Liver (tissue), 9 donors: ENCODE data around the gene CALU. TPM values are rescaled to one million over a fixed set of nuclear protein-coding genes. Genes with fewer than 3 reads are reported as not detected.

Experiments used
- DNase-seq: peaks from one replicate; pipeline ENCODE4 v3.0.0-alpha.2; 2017; ENCODE audit warnings: low spot score
- H3K27ac ChIP-seq, 2 donors: one replicate each; pipeline ENCODE4 v1.7.0; 2013; ENCODE audit warnings: inconsistent platforms in 2 of 2, low read length in 2 of 2, control low read depth in 1 of 2, low read depth in 1 of 2, mild to moderate bottlenecking in 1 of 2
- H3K27me3 ChIP-seq, 4 donors: one replicate each; pipeline versions ENCODE4 v1.6.1 to v1.7.0; 2013; ENCODE audit warnings: low read length in 3 of 4, inconsistent platforms in 1 of 4, mild to moderate bottlenecking in 1 of 4, moderate library complexity in 1 of 4; ENCODE audit not compliant: control insufficient read depth in 4 of 4, insufficient read depth in 4 of 4
- H3K36me3 ChIP-seq, 4 donors: one replicate each; pipeline versions ENCODE4 v1.6.1 to v1.7.0; 2013; ENCODE audit warnings: low read length in 3 of 4, mild to moderate bottlenecking in 3 of 4, low read depth in 1 of 4, moderate library complexity in 1 of 4; ENCODE audit not compliant: control insufficient read depth in 4 of 4, insufficient read depth in 3 of 4
- H3K4me1 ChIP-seq, 4 donors: one replicate each; pipeline versions ENCODE4 v1.6.1 to v1.7.0; 2013; ENCODE audit warnings: low read length in 3 of 4, mild to moderate bottlenecking in 3 of 4, moderate library complexity in 1 of 4; ENCODE audit not compliant: control insufficient read depth in 4 of 4, insufficient read depth in 4 of 4
- H3K4me3 ChIP-seq, 3 donors: one replicate each; pipeline versions ENCODE4 v1.6.1 to v1.7.0; 2013; ENCODE audit warnings: low read length in 3 of 3, control low read depth in 1 of 3, low read depth in 1 of 3, mild to moderate bottlenecking in 1 of 3
- H3K9ac ChIP-seq, 2 donors: one replicate each; pipeline ENCODE4 v1.7.0; 2013; ENCODE audit warnings: low read length in 2 of 2, mild to moderate bottlenecking in 2 of 2, moderate library complexity in 2 of 2, control low read depth in 1 of 2, low read depth in 1 of 2
- H3K9me3 ChIP-seq, 4 donors: one replicate each; pipeline versions ENCODE4 v1.6.1 to v1.7.0; 2013; ENCODE audit warnings: low read length in 3 of 4; ENCODE audit not compliant: control insufficient read depth in 4 of 4
- ATF3 ChIP-seq: IDR thresholded peaks from 2 replicates; pipeline ENCODE4 v1.6.1; 2016; ENCODE audit warnings: antibody characterized with exemption
- CTCF ChIP-seq: fragments of 150-350 bp; IDR thresholded peaks from 2 replicates; pipeline ENCODE4 v1.5.1; 2017; ENCODE audit warnings: improper control_type of control experiment, low read depth, low read length; ENCODE audit not compliant: missing input control
- EGR1 ChIP-seq, 2 donors: IDR thresholded peaks; 2 replicates each; pipeline ENCODE4 v1.6.1; 2016 to 2018; ENCODE audit warnings: antibody characterized with exemption in 2 of 2, low read depth in 2 of 2
- FOXA1 ChIP-seq: IDR thresholded peaks from 2 replicates; pipeline ENCODE4 v1.6.1; 2016; ENCODE audit warnings: antibody characterized with exemption
- FOXA2 ChIP-seq: IDR thresholded peaks from 2 replicates; pipeline ENCODE4 v1.6.1; 2016; ENCODE audit warnings: antibody characterized with exemption
- GABPA ChIP-seq, 2 donors: IDR thresholded peaks in 1 of 2; conservative IDR thresholded peaks in 1 of 2; 2 replicates each; pipeline ENCODE4 v1.6.1; 2016; ENCODE audit warnings: antibody characterized with exemption in 2 of 2, mild to moderate bottlenecking in 1 of 2, moderate library complexity in 1 of 2
- HNF4A ChIP-seq, 2 donors: conservative IDR thresholded peaks; 2 replicates each; pipeline ENCODE4 v1.6.1; 2016; ENCODE audit warnings: antibody characterized with exemption in 2 of 2, mild to moderate bottlenecking in 2 of 2
- HNF4G ChIP-seq: IDR thresholded peaks from 2 replicates; pipeline ENCODE4 v1.6.1; 2016; ENCODE audit warnings: antibody characterized with exemption
- NR2F2 ChIP-seq: IDR thresholded peaks from 2 replicates; pipeline ENCODE4 v1.6.1; 2016; ENCODE audit warnings: antibody characterized with exemption
- RAD21 ChIP-seq, 2 donors: IDR thresholded peaks; 2 replicates each; pipeline ENCODE4 v1.6.1; 2016; ENCODE audit warnings: antibody characterized with exemption in 2 of 2, mild to moderate bottlenecking in 2 of 2
- RXRA ChIP-seq, 2 donors: IDR thresholded peaks; 2 replicates each; pipeline ENCODE4 v1.6.1; 2017 to 2018; ENCODE audit warnings: antibody characterized with exemption in 2 of 2, mild to moderate bottlenecking in 1 of 2
- SP1 ChIP-seq: IDR thresholded peaks from 2 replicates; pipeline ENCODE4 v1.6.1; 2018; ENCODE audit warnings: antibody characterized with exemption, mild to moderate bottlenecking
- TAF1 ChIP-seq: conservative IDR thresholded peaks from 2 replicates; pipeline ENCODE4 v1.6.1; 2016; ENCODE audit warnings: antibody characterized with exemption, mild to moderate bottlenecking
- YY1 ChIP-seq: IDR thresholded peaks from 2 replicates; pipeline ENCODE4 v1.6.1; 2016; ENCODE audit warnings: antibody characterized with exemption, mild to moderate bottlenecking
- ZBTB33 ChIP-seq: IDR thresholded peaks from 2 replicates; pipeline ENCODE4 v1.6.1; 2016; ENCODE audit warnings: antibody characterized with exemption
- WGBS: extraction: QIAGEN DNeasy Blood & Tissue Kit; methylation state at CpG from one replicate; pipeline ENCODE4 v1.1.7; 2013; 5-methylcytosine and 5-hydroxymethylcytosine counted together
- polyA plus RNA-seq, 2 donors: library from polyadenylated mRNA; stranded (reverse) in 1 of 2; unstranded in 1 of 2; fragments of 200-250 nt in 1 of 2; fragments of >200 nt in 1 of 2; fragmentation: Nextera tagmentation in 1 of 2; extraction: Ambion mirVana in 1 of 2; gene quantifications; one replicate each; pipeline versions ENCODE4 v1.2.1 to v1.2.3, GENCODE V29; 2013 to 2015
- total RNA-seq, 2 donors: library from RNA; depleted of rRNA; stranded (reverse); fragments of >200 nt; gene quantifications; one replicate each; pipeline ENCODE4 v1.2.3, GENCODE V29; 2014
- TF ChIP-seq, protein P1 (sequence below): IDR thresholded peaks from 2 replicates; pipeline ENCODE4 v1.6.1; 2016; ENCODE audit warnings: antibody characterized with exemption, mild to moderate bottlenecking
- donor health status: healthy.
- donor health status: healthy.
- donor health status: healthy.
- donor health status: healthy.
- donor health status: healthy.

The CALU gene
- total and polyA plus RNA-seq, 4 donors, result 37.1 to 57.9 (median 42.5) TPM

DNA sequence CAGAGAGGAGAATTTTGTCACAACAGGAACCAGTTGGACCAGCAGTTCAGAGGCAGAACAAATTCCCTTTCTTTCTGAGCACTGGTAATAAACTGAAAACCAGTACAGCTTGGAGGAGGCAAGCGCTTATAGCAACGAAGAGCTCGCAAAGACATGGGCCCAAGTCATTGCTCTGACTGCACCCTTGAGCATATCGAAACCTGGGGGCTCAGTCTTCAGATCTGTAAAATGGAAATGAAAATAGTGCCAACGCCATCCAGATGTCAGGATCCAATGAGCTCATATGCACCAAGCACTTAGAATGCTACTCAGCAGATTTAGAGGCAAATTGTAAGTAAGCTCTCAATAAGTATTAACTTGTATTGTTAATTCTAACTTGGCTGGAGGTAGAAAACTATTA is 14.4 kb upstream of the CALU start (continued):
- TF ChIP-seq NR2F2, result no peak
- no peak for TF ChIP-seq CTCF

- H3K4me3 ChIP-seq, result no peak overlapping the region
- no peak overlapping the region for H3K27ac ChIP-seq
- H3K27me3 ChIP-seq, result no peaks in the 10 kb centered on the region
- DNase-seq, result no peak
- 90% methylated on average over 2 of the region's 2 CpGs for WGBS
- no peaks in the 10 kb centered on the region for H3K36me3 ChIP-seq
- H3K9me3 ChIP-seq, result no peaks in the 10 kb centered on the region
- H3K9ac ChIP-seq, result no peak overlapping the region
- no peaks in the 10 kb centered on the region for H3K4me1 ChIP-seq
- TF ChIP-seq ZBTB33 (no peak), YY1 (no peak), SP1 (no peak), GABPA (IDR thresholded peaks at IDR 0.05 in 1 of 2, conservative IDR thresholded peaks at IDR 0.05 in 1 of 2) (no peak), ATF3 (no peak), HNF4A (conservative IDR thresholded peaks at IDR 0.05) (no peak), HNF4G (no peak), TAF1 (no peak), FOXA1 (no peak), NR2F2 (no peak), EGR1 (IDR thresholded peaks at IDR 0.05; ENCODE audit: low read depth in 2 of 2) (no peak)
These were observed 13.6 kb upstream of the CALU start for GRCh38 chr7:128725531-128725930.

DNA sequence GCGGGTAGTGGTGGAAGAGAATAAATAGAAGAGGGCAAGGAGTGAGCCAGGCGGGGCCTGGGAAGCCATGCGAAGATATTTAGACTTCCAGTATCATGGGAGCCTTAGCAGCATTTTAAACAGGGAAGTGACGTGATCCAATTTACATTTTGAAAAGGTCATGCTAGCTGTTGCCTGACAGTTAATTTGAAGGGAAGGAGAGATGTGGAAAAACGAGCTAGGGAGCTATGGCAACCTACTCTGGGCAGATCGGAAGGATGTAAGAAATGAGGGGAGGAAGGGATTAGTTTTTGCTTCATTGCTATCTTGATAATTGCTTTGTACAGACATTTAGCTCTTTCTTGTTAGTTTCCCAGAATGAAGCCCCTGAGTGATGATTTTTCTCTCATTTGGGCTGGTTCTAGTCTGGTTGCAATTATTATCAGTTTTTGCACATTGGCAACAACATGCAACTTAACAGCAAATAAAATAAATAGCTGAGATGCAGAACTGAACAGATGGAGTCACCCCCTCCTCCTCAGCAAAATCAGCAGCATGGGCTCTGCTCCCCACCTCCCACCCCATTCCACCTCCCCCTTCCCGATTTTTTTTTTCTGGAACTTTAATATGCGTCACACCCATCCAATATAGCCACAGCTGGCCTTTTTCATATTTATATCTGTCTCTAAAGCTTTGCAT is 13.0 kb upstream of the CALU start:
- WGBS, result 82% methylated on average over 8 of the region's 8 CpGs
- Histone ChIP-seq H3K36me3 (no peaks in the 10 kb centered on the region), H3K4me3 (no peak overlapping the region), H3K9me3 (no peaks in the 10 kb centered on the region), H3K9ac (no peak overlapping the region), H3K4me1 (no peaks in the 10 kb centered on the region), H3K27me3 (no peaks in the 10 kb centered on the region), H3K27ac (no peak overlapping the region)
- DNase-seq, result no peak
- TF ChIP-seq EGR1 (IDR thresholded peaks at IDR 0.05; ENCODE audit: low read depth in 2 of 2), result no peak
- TF ChIP-seq, protein P1, sequence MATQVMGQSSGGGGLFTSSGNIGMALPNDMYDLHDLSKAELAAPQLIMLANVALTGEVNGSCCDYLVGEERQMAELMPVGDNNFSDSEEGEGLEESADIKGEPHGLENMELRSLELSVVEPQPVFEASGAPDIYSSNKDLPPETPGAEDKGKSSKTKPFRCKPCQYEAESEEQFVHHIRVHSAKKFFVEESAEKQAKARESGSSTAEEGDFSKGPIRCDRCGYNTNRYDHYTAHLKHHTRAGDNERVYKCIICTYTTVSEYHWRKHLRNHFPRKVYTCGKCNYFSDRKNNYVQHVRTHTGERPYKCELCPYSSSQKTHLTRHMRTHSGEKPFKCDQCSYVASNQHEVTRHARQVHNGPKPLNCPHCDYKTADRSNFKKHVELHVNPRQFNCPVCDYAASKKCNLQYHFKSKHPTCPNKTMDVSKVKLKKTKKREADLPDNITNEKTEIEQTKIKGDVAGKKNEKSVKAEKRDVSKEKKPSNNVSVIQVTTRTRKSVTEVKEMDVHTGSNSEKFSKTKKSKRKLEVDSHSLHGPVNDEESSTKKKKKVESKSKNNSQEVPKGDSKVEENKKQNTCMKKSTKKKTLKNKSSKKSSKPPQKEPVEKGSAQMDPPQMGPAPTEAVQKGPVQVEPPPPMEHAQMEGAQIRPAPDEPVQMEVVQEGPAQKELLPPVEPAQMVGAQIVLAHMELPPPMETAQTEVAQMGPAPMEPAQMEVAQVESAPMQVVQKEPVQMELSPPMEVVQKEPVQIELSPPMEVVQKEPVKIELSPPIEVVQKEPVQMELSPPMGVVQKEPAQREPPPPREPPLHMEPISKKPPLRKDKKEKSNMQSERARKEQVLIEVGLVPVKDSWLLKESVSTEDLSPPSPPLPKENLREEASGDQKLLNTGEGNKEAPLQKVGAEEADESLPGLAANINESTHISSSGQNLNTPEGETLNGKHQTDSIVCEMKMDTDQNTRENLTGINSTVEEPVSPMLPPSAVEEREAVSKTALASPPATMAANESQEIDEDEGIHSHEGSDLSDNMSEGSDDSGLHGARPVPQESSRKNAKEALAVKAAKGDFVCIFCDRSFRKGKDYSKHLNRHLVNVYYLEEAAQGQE, result no peak
- no peak for TF ChIP-seq CTCF
- no peak for TF ChIP-seq GABPA (IDR thresholded peaks at IDR 0.05 in 1 of 2, conservative IDR thresholded peaks at IDR 0.05 in 1 of 2)
- no peak for TF ChIP-seq ATF3
- no peak for TF ChIP-seq FOXA2
- TF ChIP-seq RXRA (IDR thresholded peaks at IDR 0.05), result no peak
- no peak for TF ChIP-seq NR2F2
- TF ChIP-seq RAD21 (IDR thresholded peaks at IDR 0.05), result no peak
- TF ChIP-seq FOXA1, result no peak
- TF ChIP-seq HNF4G, result no peak
- TF ChIP-seq HNF4A (conservative IDR thresholded peaks at IDR 0.05), result no peak
- TF ChIP-seq TAF1, result no peak
- no peak for TF ChIP-seq YY1
- no peak for TF ChIP-seq ZBTB33
